Sigmoid colon (tissue), 7 donors: ENCODE measurements around the gene PROX2. TPM values are rescaled to one million over a fixed set of nuclear protein-coding genes. Genes with fewer than 3 reads are reported as not detected.

Experiments
- DNase-seq: peaks from one replicate; pipeline ENCODE4 v3.0.0-alpha.2; 2019
- H3K27ac ChIP-seq, 4 donors: fragments of 200-600 bp; sonication (generic); one replicate each; pipeline ENCODE4 v1.5.1; 2016 to 2019; ENCODE audit warnings: mild to moderate bottlenecking in 1 of 4
- H3K27me3 ChIP-seq, 3 donors: fragments of 200-600 bp; sonication (generic); one replicate each; pipeline ENCODE4 v1.5.1; 2019; ENCODE audit warnings: mild to moderate bottlenecking in 1 of 3
- H3K36me3 ChIP-seq, 4 donors: fragments of 200-600 bp; sonication (generic); one replicate each; pipeline ENCODE4 v1.5.1; 2016 to 2019
- H3K4me1 ChIP-seq, 4 donors: fragments of 200-600 bp; sonication (generic); one replicate each; pipeline ENCODE4 v1.5.1; 2017 to 2019
- H3K4me3 ChIP-seq, 4 donors: fragments of 200-600 bp; sonication (generic); one replicate each; pipeline ENCODE4 v1.5.1; 2017 to 2019; ENCODE audit warnings: mild to moderate bottlenecking in 2 of 4, moderate library complexity in 1 of 4
- H3K9me3 ChIP-seq, 4 donors: fragments of 200-600 bp in 3 of 4; sonication (generic) in 3 of 4; one replicate each; pipeline versions ENCODE4 v1.5.1 to v1.6.1; 2013 to 2019
- CTCF ChIP-seq, 4 experiments: fragments of 450-650 bp in 3 of 4; fragments of 200-600 bp in 1 of 4; IDR thresholded peaks; one replicate each; pipeline ENCODE4 v1.5.1; 2016 to 2019; ENCODE audit warnings: antibody characterized with exemption in 4 of 4, mild to moderate bottlenecking in 3 of 4, moderate library complexity in 2 of 4
- EP300 ChIP-seq, 4 donors: sonication (generic); formaldehyde crosslinking; IDR thresholded peaks; one replicate each; pipeline ENCODE4 v1.6.1; 2017; ENCODE audit warnings: antibody characterized with exemption in 4 of 4
- POLR2A ChIP-seq, 2 donors: fragments of 450-650 bp; IDR thresholded peaks; one replicate each; pipeline ENCODE4 v1.6.1; 2016; ENCODE audit warnings: antibody characterized with exemption in 2 of 2, mild to moderate bottlenecking in 2 of 2, moderate library complexity in 2 of 2
- POLR2AphosphoS5 ChIP-seq, 4 donors: sonication (generic); formaldehyde crosslinking; IDR thresholded peaks; one replicate each; pipeline ENCODE4 v1.6.1; 2017; ENCODE audit warnings: antibody characterized with exemption in 4 of 4
- WGBS, 2 donors: extraction: QIAGEN DNeasy Blood & Tissue Kit; methylation state at CpG; one replicate each; pipeline ENCODE4 v1.1.7; 2013; 5-methylcytosine and 5-hydroxymethylcytosine counted together
- intact Hi-C: fragments of 100-400 bp; cut with DNase I; formaldehyde crosslinking; loops from one replicate; pipeline ENCODE4 v1.15.1; 2023
- polyA plus RNA-seq, 3 donors: library from polyadenylated mRNA; stranded (reverse); fragments of 200-250 nt; gene quantifications; one replicate each; pipeline ENCODE4 v1.2.3, GENCODE V29; 2013
- total RNA-seq, 4 donors: library from RNA; depleted of rRNA; stranded (reverse); fragments of >200 nt; gene quantifications; one replicate each; pipeline ENCODE4 v1.1.0, GENCODE V29; 2016
- donor health status: healthy with polysubstance abuse.
- donor health status: Bipolar disorder and iron deficiency.
- donor health status: healthy.

Gene PROX2
- total and polyA plus RNA-seq, 7 donors = 0.01 to 0.16 TPM; not detected in 5

- Histone ChIP-seq H3K27me3 (no peaks in the 10 kb centered on the region), H3K27ac (no peak overlapping the region), H3K4me3 (no peak overlapping the region), H3K9me3 (no peaks in the 10 kb centered on the region), H3K4me1 (peaks cover 0 to 10% (median 7%) of the 10 kb centered on the region in 4 donors), H3K36me3 (no peaks in the 10 kb centered on the region)
- intact Hi-C loops = no loop called here
- TF ChIP-seq POLR2A (IDR thresholded peaks at IDR 0.05) (no peak), EP300 (IDR thresholded peaks at IDR 0.05) (no peak), CTCF (IDR thresholded peaks at IDR 0.05) (no peak), POLR2AphosphoS5 (IDR thresholded peaks at IDR 0.05) (no peak)
- WGBS, 2 donors = 69 to 86% methylated on average over 9 of the region's 9 CpGs
- DNase-seq = no peak
Measured at GRCh38 chr14:74863274-74863673, 12.7 kb downstream of the PROX2 start.

- H3K4me3 ChIP-seq = no peak overlapping the region
- H3K36me3 ChIP-seq = no peaks in the 10 kb centered on the region
- WGBS, 2 donors = 67 to 80% methylated on average over 3 of the region's 3 CpGs
- no peaks in the 10 kb centered on the region for H3K9me3 ChIP-seq
- DNase-seq = no peak
- intact Hi-C loops = loop anchor here (1.0 kb wide), 1 partner anchor 44 kb away; no protein-coding TSS in a partner anchor
- H3K4me1 ChIP-seq = peaks cover 0 to 10% (median 7%) of the 10 kb centered on the region in 4 donors
- no peak overlapping the region for H3K27ac ChIP-seq
- H3K27me3 ChIP-seq = no peaks in the 10 kb centered on the region
- TF ChIP-seq POLR2A (IDR thresholded peaks at IDR 0.05) = no peak
Measured at GRCh38 chr14:74861734-74862090, 14.2 kb downstream of the PROX2 start.

GRCh38 chr14:74860899-74861733, 14.8 kb downstream of the PROX2 start:
- Histone ChIP-seq H3K27ac (no peak overlapping the region), H3K4me1 (peaks cover 0 to 10% (median 7%) of the 10 kb centered on the region in 4 donors), H3K27me3 (no peaks in the 10 kb centered on the region), H3K36me3 (no peaks in the 10 kb centered on the region), H3K4me3 (no peak overlapping the region), H3K9me3 (no peaks in the 10 kb centered on the region)
- DNase-seq = peak; percentile 92
- TF ChIP-seq POLR2AphosphoS5 (IDR thresholded peaks at IDR 0.05) (peak in 1 of 4 donors; percentile 38), POLR2A (IDR thresholded peaks at IDR 0.05) (no peak), CTCF (IDR thresholded peaks at IDR 0.05) (peak; percentile 58 to 89 (median 74))
- WGBS, 2 donors = 25 to 33% methylated on average over 7 of the region's 7 CpGs
- intact Hi-C loops = loop anchor here (1.0 kb wide), 1 partner anchor 44 kb away; no protein-coding TSS in a partner anchor

GRCh38 chr14:74859757-74860552, 16.0 kb downstream of the PROX2 start:
- Histone ChIP-seq H3K4me1 (peaks cover 0 to 10% (median 7%) of the 10 kb centered on the region in 4 donors), H3K27me3 (no peaks in the 10 kb centered on the region), H3K36me3 (no peaks in the 10 kb centered on the region), H3K9me3 (no peaks in the 10 kb centered on the region), H3K27ac (no peak overlapping the region), H3K4me3 (no peak overlapping the region)
- WGBS, 2 donors = 64 to 67% methylated on average over 10 of the region's 10 CpGs
- TF ChIP-seq POLR2AphosphoS5 (IDR thresholded peaks at IDR 0.05) (no peak), EP300 (IDR thresholded peaks at IDR 0.05) (no peak), POLR2A (IDR thresholded peaks at IDR 0.05) (no peak), CTCF (IDR thresholded peaks at IDR 0.05) (no peak)
- DNase-seq = no peak
- intact Hi-C loops = no loop called here

GRCh38 chr14:74858022-74858421, 17.9 kb downstream of the PROX2 start:
- Histone ChIP-seq H3K27me3 (no peaks in the 10 kb centered on the region), H3K4me1 (peaks cover 0 to 24% (median 20%) of the 10 kb centered on the region in 4 donors), H3K36me3 (no peaks in the 10 kb centered on the region), H3K9me3 (no peaks in the 10 kb centered on the region), H3K4me3 (no peak overlapping the region), H3K27ac (no peak overlapping the region)
- no peak for DNase-seq
- TF ChIP-seq CTCF (IDR thresholded peaks at IDR 0.05) (no peak), EP300 (IDR thresholded peaks at IDR 0.05) (no peak), POLR2AphosphoS5 (IDR thresholded peaks at IDR 0.05) (no peak), POLR2A (IDR thresholded peaks at IDR 0.05) (no peak)
- intact Hi-C loops = no loop called here
- 73 to 80% methylated on average over 1 of the region's 1 CpG for WGBS, 2 donors
